ENCODE measurements around the gene PTK7.
"Not testable (repeated sequence)": the region's sequence is repeated elsewhere in the genome, so short reads cannot be mapped to it uniquely, and the experiment has no call there.

Gene PTK7

GRCh38 chr6:43113431-43114260 lies 37.5 kb downstream of the PTK7 start:
- DNase-seq (ENCODE audit: insufficient read length, low spot score) (no peak), FAIRE-seq (no peak)

DNA sequence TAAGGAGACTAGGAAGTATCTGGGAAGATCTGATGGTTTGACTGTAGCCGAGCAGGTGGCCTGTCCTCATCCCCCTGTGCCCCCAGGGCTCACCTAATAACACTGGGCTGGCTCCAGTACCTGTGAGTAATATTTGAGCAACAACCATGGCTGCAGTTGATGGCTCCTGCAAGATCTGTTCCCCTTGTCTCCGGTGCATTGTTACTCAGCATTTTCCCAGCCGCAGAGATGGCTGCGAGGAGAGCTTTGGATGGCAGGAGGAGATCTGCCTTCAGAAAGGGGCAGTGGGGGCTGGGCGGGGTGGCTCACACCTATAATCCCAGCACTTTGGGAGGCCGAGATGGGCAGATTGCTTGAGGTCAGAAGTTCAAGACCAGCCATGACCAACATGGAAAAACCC lies 39.3 kb downstream of the PTK7 start:
- FAIRE-seq (no peak), DNase-seq (ENCODE audit: insufficient read length, low spot score) (no peak)

DNA sequence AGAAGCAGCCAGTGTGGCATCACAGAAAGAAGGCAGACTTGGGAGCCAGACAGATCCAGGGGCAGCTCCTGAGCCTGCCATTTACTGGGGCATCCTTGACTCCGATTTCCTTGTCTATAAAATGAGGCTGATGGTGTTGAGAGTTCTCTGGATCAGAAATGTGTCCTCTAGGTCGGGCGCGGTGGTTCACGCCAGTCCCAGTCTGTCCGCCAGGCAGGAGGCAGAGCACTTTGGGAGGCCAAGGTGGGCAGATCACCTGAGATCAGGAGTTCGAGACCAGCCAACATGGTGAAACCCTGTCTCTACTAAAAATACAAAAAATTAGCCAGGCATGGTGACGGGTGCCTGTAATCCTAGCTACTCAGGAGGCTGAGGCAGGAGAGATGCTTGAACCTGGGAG lies 41.4 kb downstream of the PTK7 start:
- DNase-seq (ENCODE audit: insufficient read length, low spot score); FAIRE-seq: not testable (repeated sequence)

DNA sequence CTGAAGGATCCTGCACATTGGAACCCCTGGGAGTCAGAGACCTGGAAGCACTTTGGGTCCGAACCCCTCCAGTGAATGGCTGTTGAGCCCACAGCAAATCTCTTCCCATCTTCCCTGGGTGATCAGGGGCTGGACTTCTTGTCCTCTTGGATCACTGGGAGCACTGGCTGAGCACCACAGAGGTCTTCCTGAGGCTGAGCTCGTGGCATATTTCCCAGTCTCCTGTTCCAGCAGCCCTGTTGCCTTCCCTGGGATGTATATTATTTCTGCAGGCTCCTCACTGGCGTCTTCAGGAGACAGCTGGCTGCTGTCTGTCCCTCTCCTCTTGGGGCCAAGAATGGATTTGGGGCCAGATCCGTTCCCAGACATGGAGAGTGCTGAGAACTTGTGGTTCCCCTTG lies 43.4 kb downstream of the PTK7 start:
- DNase-seq (ENCODE audit: insufficient read length, low spot score) (no peak), FAIRE-seq (no peak)

DNA sequence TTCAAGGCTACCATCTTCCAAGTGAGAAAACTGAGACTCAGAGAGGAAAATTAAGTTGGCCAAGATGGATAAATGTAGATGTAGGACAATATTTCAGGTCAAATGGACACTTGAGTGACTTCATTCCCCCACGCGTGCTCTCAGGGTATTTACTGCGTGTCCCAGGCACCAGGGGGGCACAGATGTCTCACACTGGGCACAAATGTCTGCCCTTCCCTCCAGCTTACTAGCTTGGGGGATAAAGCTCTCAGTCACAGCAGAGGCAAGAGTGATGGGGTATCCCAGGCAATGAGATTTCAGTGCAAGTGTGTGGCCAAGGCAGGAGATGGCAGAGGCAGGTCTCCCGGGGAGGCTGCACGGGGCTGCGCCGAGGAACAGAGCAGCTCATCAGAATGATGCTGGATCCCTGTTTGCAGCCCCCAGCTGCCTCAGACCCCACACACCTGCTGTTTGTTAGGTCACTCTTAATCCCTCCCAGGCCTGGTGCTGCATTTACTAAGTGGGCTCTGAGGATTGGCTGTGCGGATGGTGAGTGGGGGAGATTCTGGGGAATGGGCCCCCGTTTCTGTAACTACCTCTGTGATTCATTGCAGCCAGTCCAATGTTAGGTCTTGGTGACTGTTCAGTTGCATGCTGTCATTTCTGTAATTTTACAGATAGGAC lies 44.1 kb downstream of the PTK7 start:
- FAIRE-seq (peak; percentile 55), DNase-seq (ENCODE audit: insufficient read length, low spot score) (no peak)

- FAIRE-seq (peak; percentile 69), DNase-seq (ENCODE audit: insufficient read length, low spot score) (peak; percentile 87)
Observed at GRCh38 chr6:43120944-43121913, 45.1 kb downstream of the PTK7 start.

DNA sequence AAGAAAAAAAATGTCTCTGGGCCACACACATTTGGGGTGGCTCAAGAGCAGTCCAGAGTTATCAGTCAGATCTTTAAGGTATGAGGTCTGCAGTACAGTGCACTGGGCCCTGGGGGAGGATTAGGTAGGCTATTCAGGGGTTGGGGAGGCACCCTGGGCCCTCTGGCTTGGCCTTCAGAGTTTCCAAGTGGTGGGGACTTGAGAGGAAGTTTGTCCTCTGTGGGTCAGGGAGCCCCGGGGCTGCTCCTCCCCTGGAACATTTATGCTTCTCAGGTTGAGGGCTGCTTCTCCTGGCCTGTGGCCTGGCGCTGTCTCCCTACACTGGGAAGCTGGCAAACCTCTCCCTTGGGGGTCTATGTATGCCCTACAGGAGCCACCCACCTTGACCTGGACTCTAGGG lies 46.0 kb downstream of the PTK7 start:
- no peak for FAIRE-seq

GRCh38 chr6:43123461-43124314 lies 47.6 kb downstream of the PTK7 start:
- DNase-seq (ENCODE audit: insufficient read length, low spot score) (no peak), FAIRE-seq (no peak)

More for the DNA sequence above, 46.0 kb downstream of the PTK7 start:
- DNase-seq (ENCODE audit: insufficient read length, low spot score) = no peak

- DNase-seq (ENCODE audit: insufficient read length, low spot score) (no peak), FAIRE-seq (no peak)
Observed at GRCh38 chr6:43124481-43124880, 48.4 kb downstream of the PTK7 start.

- FAIRE-seq = no peak
- peak; percentile 63 for DNase-seq (ENCODE audit: insufficient read length, low spot score)
Observed at GRCh38 chr6:43125119-43125518, 49.0 kb downstream of the PTK7 start.

GRCh38 chr6:43125555-43125954 lies 49.4 kb downstream of the PTK7 start:
- DNase-seq (ENCODE audit: insufficient read length, low spot score) = no peak
- no peak for FAIRE-seq

DNA sequence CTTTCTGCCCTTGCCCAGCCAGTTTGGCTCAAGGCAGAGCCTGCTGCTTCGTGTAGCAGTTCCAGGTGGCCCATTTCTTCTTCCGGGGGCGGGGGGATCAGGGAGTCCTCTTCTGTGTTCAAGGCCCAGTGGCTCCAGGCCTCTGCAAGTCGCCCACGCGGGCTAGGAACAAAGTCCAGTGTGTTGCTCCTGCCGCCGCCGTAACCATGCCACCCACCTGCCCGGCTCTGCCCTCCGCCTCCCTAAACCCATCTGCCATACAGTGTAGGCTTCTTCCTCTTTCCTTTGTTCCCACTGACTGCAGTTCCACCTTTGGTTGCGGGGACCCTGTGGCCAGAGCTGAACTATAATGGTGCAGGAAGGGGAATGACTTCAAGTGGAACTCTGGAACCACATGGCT lies 51.1 kb downstream of the PTK7 start:
- no peak for FAIRE-seq
- DNase-seq (ENCODE audit: insufficient read length, low spot score) = no peak

DNA sequence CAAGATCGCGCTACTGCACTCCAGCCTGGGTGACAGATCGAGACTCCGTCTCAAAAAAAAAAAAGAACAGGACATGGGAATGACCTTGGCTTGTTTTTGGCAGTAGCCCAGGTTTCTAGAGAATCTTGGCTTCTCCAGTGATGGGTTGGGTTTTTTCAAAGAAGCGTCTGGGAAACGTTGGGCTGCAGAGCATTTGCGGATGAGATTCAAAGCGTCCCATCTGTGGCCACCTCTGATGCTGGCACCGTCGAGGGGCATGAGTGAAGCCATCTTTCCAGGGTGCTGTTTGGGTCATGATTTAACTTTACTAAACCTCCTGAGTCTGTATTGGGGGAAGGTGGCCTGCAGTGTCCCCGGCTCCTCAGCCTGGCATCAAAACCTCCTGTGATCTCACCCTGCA lies 51.8 kb downstream of the PTK7 start:
- FAIRE-seq = no peak
- no peak for DNase-seq (ENCODE audit: insufficient read length, low spot score)

DNA sequence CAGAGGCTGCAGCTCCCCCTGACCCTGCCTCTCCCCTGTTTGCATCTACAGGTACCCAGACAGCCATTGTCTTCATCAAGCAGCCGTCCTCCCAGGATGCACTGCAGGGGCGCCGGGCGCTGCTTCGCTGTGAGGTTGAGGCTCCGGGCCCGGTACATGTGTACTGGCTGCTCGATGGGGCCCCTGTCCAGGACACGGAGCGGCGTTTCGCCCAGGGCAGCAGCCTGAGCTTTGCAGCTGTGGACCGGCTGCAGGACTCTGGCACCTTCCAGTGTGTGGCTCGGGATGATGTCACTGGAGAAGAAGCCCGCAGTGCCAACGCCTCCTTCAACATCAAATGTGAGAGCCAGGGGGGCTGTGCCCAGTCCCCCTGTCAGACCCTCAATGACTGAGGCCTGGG lies 52.8 kb downstream of the PTK7 start:
- no peak for DNase-seq (ENCODE audit: insufficient read length, low spot score)
- no peak for FAIRE-seq

- DNase-seq (ENCODE audit: insufficient read length, low spot score) (peak; percentile 58), FAIRE-seq (no peak)
Observed at GRCh38 chr6:43129434-43130194, 53.5 kb downstream of the PTK7 start.

DNA sequence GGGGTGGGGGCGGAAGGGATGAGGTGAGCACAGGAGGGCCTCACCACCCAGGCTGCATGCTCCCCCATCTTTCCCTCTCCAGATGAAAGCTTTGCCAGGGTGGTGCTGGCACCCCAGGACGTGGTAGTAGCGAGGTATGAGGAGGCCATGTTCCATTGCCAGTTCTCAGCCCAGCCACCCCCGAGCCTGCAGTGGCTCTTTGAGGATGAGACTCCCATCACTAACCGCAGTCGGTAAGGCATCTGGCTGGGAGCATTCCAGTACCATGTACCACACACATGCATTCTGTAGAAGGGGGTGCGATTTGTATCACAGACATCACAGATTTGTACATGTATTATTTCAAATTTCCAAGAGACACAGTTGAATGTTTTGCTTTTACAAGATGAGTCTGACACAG lies 54.3 kb downstream of the PTK7 start:
- DNase-seq (ENCODE audit: insufficient read length, low spot score) (no peak), FAIRE-seq (no peak)

DNA sequence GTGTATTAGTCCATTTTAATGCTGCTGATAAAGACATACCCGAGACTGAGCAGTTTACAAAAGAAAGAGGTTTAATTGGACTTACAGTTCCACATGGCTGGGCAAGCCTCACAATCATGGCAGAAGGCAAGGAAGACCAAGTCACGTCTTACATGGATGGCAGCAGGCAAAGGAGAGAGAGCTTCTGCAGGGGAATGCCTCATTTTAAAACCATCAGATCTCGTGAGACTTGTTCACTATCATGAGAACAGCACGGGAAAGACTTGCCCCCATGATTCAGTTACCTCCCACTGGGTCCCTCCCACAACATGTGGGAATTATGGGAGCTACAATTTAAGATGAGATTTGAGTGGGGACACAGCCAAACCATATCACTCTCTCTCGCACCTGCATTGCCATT lies 55.3 kb downstream of the PTK7 start:
- DNase-seq (ENCODE audit: insufficient read length, low spot score); FAIRE-seq: not testable (repeated sequence)

DNA sequence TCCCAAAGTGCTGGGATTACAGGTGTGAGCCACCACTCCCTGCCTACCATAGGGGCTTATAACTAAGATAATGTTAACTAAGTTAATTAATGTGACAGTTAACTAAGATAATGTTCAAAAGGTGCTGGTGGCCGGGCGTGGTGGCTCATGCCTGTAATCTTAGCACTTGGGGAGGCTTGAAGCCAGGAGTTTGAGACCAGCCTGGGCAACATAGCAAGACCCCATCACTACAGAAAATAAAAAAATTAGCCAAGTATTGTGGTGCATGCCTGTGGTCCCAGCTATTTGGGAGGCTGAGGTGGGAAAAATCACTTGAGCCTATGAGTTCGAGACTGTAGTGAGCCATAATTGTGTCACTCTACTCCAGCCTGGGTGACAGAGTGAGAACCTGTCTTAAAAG lies 62.2 kb downstream of the PTK7 start:
- no peak for FAIRE-seq
- no peak for DNase-seq (ENCODE audit: insufficient read length, low spot score)

- FAIRE-seq; DNase-seq (ENCODE audit: insufficient read length, low spot score): not testable (repeated sequence)
Observed at GRCh38 chr6:43139973-43140372, 63.9 kb downstream of the PTK7 start.

Data from HTR-8/SVneo (cell line).